CD4-positive, alpha-beta T cell treated with Interleukin-15 for 1 hour (primary cell): ENCODE measurements around the gene GLS.
"Not testable (repeated sequence)": the region's sequence is repeated elsewhere in the genome, so short reads cannot be mapped to it uniquely, and the experiment has no call there.

ENCODE experiments used
- DNase-seq: peaks from one replicate; pipeline ENCODE4 v3.0.0-alpha.2; 2020

Gene GLS

GRCh38 chr2:190974629-190975361, 94.2 kb downstream of the GLS start:
- no peak for DNase-seq

- no peak for DNase-seq
Observed at GRCh38 chr2:190976521-190976920, 95.9 kb downstream of the GLS start.

- no peak for DNase-seq
Observed at GRCh38 chr2:190977505-190977904, 96.9 kb downstream of the GLS start.

GRCh38 chr2:190978389-190979053, 97.9 kb downstream of the GLS start:
- no peak for DNase-seq

GRCh38 chr2:190979906-190980629, 99.4 kb downstream of the GLS start:
- no peak for DNase-seq

- no peak for DNase-seq
Observed at GRCh38 chr2:190980630-190981209, 100.1 kb downstream of the GLS start.

GRCh38 chr2:190981333-190981732, 100.7 kb downstream of the GLS start:
- DNase-seq: no peak

- no peak for DNase-seq
Observed at GRCh38 chr2:190981733-190982132, 101.1 kb downstream of the GLS start.

- DNase-seq: no peak
Observed at GRCh38 chr2:190982262-190983034, 101.8 kb downstream of the GLS start.

- no peak for DNase-seq
Observed at GRCh38 chr2:190984595-190984994, 104.0 kb downstream of the GLS start.

GRCh38 chr2:190986221-190986953, 105.8 kb downstream of the GLS start:
- DNase-seq: no peak

- no peak for DNase-seq
Observed at GRCh38 chr2:190987116-190987515, 106.5 kb downstream of the GLS start.

GRCh38 chr2:190987938-190988337, 107.3 kb downstream of the GLS start:
- no peak for DNase-seq

GRCh38 chr2:190988910-190989309, 108.3 kb downstream of the GLS start:
- DNase-seq: no peak

- DNase-seq: no peak
Observed at GRCh38 chr2:190990132-190990531, 109.5 kb downstream of the GLS start.

- DNase-seq: no peak
Observed at GRCh38 chr2:190993292-190993643, 112.6 kb downstream of the GLS start.

GRCh38 chr2:190994148-190994547, 113.5 kb downstream of the GLS start:
- DNase-seq: no peak

- not testable (repeated sequence) for DNase-seq
Observed at GRCh38 chr2:190995315-190995714, 114.7 kb downstream of the GLS start.

GRCh38 chr2:190996338-190996946, 115.8 kb downstream of the GLS start:
- DNase-seq: peak; percentile 47

GRCh38 chr2:190996947-190997346, 116.3 kb downstream of the GLS start:
- DNase-seq: no peak

GRCh38 chr2:190997526-190998113, 117.0 kb downstream of the GLS start:
- no peak for DNase-seq
